Activated CD4-positive, alpha-beta T cell treated with anti-CD3 and anti-CD28 coated beads, Interleukin-2, amount 10 ng/mL, durations not matched to agents 7 days and 5 days (primary cell): ENCODE results near the gene VIL1. TPM values are rescaled to one million over a fixed set of nuclear protein-coding genes. Genes with fewer than 3 reads are reported as not detected.

Experiments used
- CTCF ChIA-PET: fragments of 350-600 bp; sonication (Branson Sonifier 250); formaldehyde crosslinking; loops from one replicate; lab custom pipeline; 2021; ENCODE audit warnings: antibody characterized with exemption; lab: Charles Lee
- POLR2A ChIA-PET: fragments of 350-600 bp; sonication (Branson Sonifier 250); formaldehyde crosslinking; loops from one replicate; lab custom pipeline; 2021; ENCODE audit warnings: antibody characterized with exemption; lab: Charles Lee
- DNase-seq: peaks from one replicate; pipeline ENCODE4 v3.0.0-alpha.2; 2020
- H3K27ac Mint-ChIP-seq: one replicate; pipeline ENCODE4 v1.8.0; 2021; ENCODE audit warnings: mild to moderate bottlenecking, moderate library complexity, mixed read lengths
- H3K27me3 Mint-ChIP-seq: one replicate; pipeline ENCODE4 v1.8.0; 2021; ENCODE audit warnings: mixed read lengths
- H3K36me3 Mint-ChIP-seq: one replicate; pipeline ENCODE4 v1.8.0; 2021; ENCODE audit warnings: low read depth, mixed read lengths
- H3K4me1 Mint-ChIP-seq: one replicate; pipeline ENCODE4 v1.8.0; 2021; ENCODE audit warnings: mixed read lengths
- H3K4me3 Mint-ChIP-seq: one replicate; pipeline ENCODE4 v1.8.0; 2021; ENCODE audit warnings: mild to moderate bottlenecking, moderate library complexity, mixed read lengths
- H3K9me3 Mint-ChIP-seq: one replicate; pipeline ENCODE4 v1.8.0; 2021; ENCODE audit warnings: mixed read lengths
- total RNA-seq, 2 experiments: library from RNA; stranded (reverse); gene quantifications; one replicate each; pipeline ENCODE4 v1.2.3, GENCODE V29; 2021

The VIL1 gene
- total RNA-seq, 2 experiments from 2014 or later, result 0.17 TPM; not detected in 1

DNA sequence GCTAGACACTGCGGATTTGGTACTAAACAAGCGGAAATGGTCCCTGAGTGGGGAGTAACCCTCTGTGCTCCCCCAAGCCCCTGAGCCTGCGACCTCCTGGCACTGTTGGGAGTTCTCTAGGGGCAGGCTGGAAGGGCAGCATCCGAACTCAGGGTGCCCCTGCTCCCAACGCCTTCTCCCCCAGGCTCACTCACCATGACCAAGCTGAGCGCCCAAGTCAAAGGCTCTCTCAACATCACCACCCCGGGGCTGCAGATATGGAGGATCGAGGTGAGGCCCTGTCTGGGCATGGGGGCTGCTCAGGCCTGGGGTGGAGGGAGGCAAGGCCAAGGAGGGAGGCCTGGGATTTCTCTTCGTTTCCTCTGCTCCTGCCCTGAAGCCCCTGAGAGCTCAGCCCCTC is 4.7 kb downstream of the VIL1 start:
- no peaks in the 10 kb centered on the region for H3K9me3 Mint-ChIP-seq
- no peaks in the 10 kb centered on the region for H3K4me1 Mint-ChIP-seq
- no peaks in the 10 kb centered on the region for H3K36me3 Mint-ChIP-seq
- POLR2A ChIA-PET, result no interaction called here
- no peak overlapping the region for H3K4me3 Mint-ChIP-seq
- no peak for DNase-seq
- no peak overlapping the region for H3K27ac Mint-ChIP-seq
- CTCF ChIA-PET, result no interaction called here
- no peaks in the 10 kb centered on the region for H3K27me3 Mint-ChIP-seq

DNA sequence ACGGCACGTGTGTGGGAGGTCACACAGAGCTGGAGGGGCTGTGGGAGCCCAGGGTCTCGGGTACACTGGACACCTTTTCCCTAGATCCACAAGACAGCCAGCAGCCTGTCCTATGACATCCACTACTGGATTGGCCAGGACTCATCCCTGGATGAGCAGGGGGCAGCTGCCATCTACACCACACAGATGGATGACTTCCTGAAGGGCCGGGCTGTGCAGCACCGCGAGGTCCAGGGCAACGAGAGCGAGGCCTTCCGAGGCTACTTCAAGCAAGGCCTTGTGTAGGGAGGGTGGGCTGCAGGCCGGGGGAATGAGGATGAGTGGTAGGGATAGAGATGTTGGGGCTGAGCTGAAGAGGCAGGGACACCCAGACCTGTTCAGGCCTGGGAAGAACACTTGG is 6.6 kb downstream of the VIL1 start:
- DNase-seq, result no peak
- H3K36me3 Mint-ChIP-seq, result no peaks in the 10 kb centered on the region
- H3K4me1 Mint-ChIP-seq, result peaks cover 9% of the 10 kb centered on the region
- ChIA-PET CTCF (no interaction called here), POLR2A (interaction anchor here (0.6 kb wide), 1 partner anchor 90 kb away, joined by 3 read pairs; no protein-coding TSS in a partner anchor)
- no peak overlapping the region for H3K4me3 Mint-ChIP-seq
- no peaks in the 10 kb centered on the region for H3K9me3 Mint-ChIP-seq
- no peak overlapping the region for H3K27ac Mint-ChIP-seq
- H3K27me3 Mint-ChIP-seq, result no peaks in the 10 kb centered on the region

DNA sequence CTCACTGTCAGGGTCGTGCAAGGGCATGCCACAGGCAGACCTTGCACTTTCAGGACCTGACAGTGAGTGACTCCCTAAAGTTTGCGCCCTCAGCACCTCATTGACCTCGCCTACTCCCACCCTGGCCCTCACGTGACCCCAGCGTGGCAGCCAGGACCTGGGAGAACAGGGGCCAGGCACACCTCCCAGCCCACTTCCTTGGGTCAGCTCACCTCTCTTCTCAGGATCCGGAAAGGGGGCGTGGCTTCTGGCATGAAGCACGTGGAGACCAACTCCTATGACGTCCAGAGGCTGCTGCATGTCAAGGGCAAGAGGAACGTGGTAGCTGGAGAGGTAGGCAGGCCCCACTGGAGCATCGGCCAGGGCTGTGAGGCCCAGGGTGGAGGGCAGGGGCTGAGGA is 8.8 kb downstream of the VIL1 start:
- Mint-ChIP-seq H3K4me3 (no peak overlapping the region), H3K36me3 (no peaks in the 10 kb centered on the region), H3K9me3 (no peaks in the 10 kb centered on the region), H3K27me3 (peaks cover 2% of the 10 kb centered on the region), H3K27ac (no peak overlapping the region), H3K4me1 (peaks cover 13% of the 10 kb centered on the region)
- POLR2A ChIA-PET, result interaction anchor here (0.7 kb wide), 1 partner anchor 39 kb away, joined by 5 read pairs; no protein-coding TSS in a partner anchor
- no peak for DNase-seq
- CTCF ChIA-PET, result interaction anchor here (0.6 to 1.1 kb wide), 2 partner anchors 13 to 134 kb away, joined by 3 read pairs; no protein-coding TSS in a partner anchor

DNA sequence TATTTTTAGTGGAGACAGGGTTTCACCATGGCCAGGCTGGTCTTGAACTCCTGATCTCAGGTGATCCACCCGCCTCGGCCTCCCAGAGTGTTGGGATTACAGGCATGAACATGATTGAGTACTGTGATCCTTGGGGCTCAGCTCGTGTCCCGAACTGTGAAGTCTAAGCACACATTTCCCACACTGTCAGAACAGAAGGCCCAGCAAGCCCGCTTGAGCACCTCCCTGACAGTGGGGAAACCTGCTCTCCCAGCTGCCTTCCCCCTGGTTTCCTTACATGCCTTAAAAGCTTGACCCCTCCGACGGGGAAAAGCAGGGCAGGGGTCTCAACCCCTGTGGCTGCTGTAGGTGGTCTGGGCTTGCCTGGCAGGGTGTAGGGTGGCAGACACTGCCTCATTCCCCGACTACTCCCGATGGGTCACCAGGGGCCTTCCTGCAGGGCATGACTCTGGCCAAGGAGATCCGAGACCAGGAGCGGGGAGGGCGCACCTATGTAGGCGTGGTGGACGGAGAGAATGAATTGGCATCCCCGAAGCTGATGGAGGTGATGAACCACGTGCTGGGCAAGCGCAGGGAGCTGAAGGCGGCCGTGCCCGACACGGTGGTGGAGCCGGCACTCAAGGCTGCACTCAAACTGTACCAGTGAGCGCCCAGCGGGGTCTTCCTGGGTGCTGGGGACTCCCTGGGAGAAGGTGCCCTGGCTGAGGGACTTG is 10.1 kb downstream of the VIL1 start:
- CTCF ChIA-PET, result interaction anchor here (1.8 kb wide), 1 partner anchor 15 kb away, joined by 7 read pairs; no protein-coding TSS in a partner anchor
- no peak overlapping the region for H3K27ac Mint-ChIP-seq
- DNase-seq, result no peak
- POLR2A ChIA-PET, result no interaction called here
- H3K27me3 Mint-ChIP-seq, result peaks cover 2% of the 10 kb centered on the region
- no peaks in the 10 kb centered on the region for H3K9me3 Mint-ChIP-seq
- no peaks in the 10 kb centered on the region for H3K36me3 Mint-ChIP-seq
- H3K4me3 Mint-ChIP-seq, result no peak overlapping the region
- peaks cover 13% of the 10 kb centered on the region for H3K4me1 Mint-ChIP-seq

DNA sequence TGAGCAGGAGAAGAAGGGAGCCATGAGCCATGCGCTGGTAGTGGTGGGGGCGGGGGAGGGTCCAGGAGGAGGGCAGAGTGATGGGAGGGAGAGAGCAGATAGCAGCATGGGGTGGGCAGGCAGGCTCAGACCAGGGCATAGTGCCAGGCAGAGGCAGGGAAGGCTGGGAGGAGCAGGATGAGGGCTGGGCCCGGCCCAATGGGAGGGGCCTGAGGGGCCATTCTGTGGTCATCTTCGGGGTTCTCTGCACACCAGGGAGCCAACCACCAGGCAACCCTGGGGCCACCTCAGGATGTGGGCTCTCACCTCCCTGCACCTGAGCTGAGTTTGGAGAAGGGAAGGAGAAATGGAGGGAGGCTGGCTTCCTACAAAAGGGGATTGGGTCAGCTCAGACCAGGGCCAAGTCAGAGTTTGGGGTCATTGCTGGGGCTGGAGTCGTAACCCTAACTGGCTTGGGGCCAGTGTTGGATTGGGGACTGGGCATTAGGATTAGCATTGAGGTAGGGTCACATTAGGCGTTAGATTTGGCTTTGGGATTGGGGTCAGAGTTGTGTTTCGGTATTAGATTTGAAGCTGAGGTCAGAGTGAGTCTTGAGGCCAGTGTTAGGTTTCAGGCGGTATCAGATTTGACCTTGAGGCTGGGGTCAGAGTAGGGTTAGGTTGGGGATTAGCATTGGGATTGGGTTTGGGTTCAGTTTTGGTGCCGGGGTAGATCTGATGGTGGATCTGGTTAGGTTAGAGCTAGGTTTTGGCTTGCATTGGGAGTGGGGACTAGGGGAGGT is 11.2 kb downstream of the VIL1 start:
- DNase-seq, result no peak
- POLR2A ChIA-PET, result no interaction called here
- H3K36me3 Mint-ChIP-seq, result no peaks in the 10 kb centered on the region
- peak overlapping the region; percentile 9 for H3K27ac Mint-ChIP-seq
- H3K4me1 Mint-ChIP-seq, result peaks cover 13% of the 10 kb centered on the region
- CTCF ChIA-PET, result interaction anchor here (0.6 to 1.8 kb wide), 9 partner anchors 8 to 218 kb away, joined by 3 to 7 read pairs (median 3); no protein-coding TSS in a partner anchor
- no peak overlapping the region for H3K4me3 Mint-ChIP-seq
- no peaks in the 10 kb centered on the region for H3K9me3 Mint-ChIP-seq
- peaks cover 2% of the 10 kb centered on the region for H3K27me3 Mint-ChIP-seq

DNA sequence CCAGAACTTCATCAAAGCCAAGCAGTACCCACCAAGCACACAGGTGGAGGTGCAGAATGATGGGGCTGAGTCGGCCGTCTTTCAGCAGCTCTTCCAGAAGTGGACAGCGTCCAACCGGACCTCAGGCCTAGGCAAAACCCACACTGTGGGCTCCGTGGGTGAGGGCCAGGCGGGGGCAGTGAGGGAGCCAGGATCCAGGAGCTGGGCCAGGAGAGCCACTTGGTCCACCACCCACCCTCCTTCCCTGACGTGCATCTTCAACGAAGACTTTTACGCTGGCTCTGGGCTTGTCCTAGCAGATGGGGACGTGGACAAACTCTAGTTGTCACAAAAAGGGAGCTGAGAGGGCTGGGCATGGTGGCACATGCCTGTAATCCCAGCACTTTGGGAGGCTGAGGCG is 11.8 kb downstream of the VIL1 start:
- ChIA-PET POLR2A (interaction anchor here (0.6 kb wide), 1 partner anchor 23 kb away, joined by 3 read pairs; no protein-coding TSS in a partner anchor), CTCF (interaction anchor here (0.6 to 2.3 kb wide), 11 partner anchors 9 to 218 kb away, joined by 3 to 7 read pairs (median 3); no protein-coding TSS in a partner anchor)
- H3K9me3 Mint-ChIP-seq, result no peaks in the 10 kb centered on the region
- no peak for DNase-seq
- H3K27ac Mint-ChIP-seq, result no peak overlapping the region
- peaks cover 13% of the 10 kb centered on the region for H3K4me1 Mint-ChIP-seq
- no peak overlapping the region for H3K4me3 Mint-ChIP-seq
- peaks cover 2% of the 10 kb centered on the region for H3K27me3 Mint-ChIP-seq
- no peaks in the 10 kb centered on the region for H3K36me3 Mint-ChIP-seq

DNA sequence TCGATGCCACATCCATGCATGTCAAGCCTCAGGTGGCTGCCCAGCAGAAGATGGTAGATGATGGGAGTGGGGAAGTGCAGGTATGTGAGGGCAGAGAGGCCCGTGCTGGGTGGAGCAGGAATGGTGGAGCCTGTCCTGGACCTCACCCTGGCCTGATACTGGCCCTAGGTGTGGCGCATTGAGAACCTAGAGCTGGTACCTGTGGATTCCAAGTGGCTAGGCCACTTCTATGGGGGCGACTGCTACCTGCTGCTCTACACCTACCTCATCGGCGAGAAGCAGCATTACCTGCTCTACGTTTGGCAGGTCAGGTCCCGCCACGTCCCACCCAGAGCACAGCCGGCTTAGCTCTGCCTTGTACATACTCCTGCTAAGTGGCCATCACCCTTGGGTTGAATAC is 13.0 kb downstream of the VIL1 start:
- peaks cover 13% of the 10 kb centered on the region for H3K4me1 Mint-ChIP-seq
- DNase-seq, result no peak
- ChIA-PET POLR2A (no interaction called here), CTCF (interaction anchor here (1.0 to 2.3 kb wide), 2 partner anchors 10 to 25 kb away, joined by 3 to 5 read pairs; no protein-coding TSS in a partner anchor)
- H3K27me3 Mint-ChIP-seq, result peaks cover 2% of the 10 kb centered on the region
- H3K9me3 Mint-ChIP-seq, result no peaks in the 10 kb centered on the region
- no peak overlapping the region for H3K27ac Mint-ChIP-seq
- no peak overlapping the region for H3K4me3 Mint-ChIP-seq
- H3K36me3 Mint-ChIP-seq, result no peaks in the 10 kb centered on the region

DNA sequence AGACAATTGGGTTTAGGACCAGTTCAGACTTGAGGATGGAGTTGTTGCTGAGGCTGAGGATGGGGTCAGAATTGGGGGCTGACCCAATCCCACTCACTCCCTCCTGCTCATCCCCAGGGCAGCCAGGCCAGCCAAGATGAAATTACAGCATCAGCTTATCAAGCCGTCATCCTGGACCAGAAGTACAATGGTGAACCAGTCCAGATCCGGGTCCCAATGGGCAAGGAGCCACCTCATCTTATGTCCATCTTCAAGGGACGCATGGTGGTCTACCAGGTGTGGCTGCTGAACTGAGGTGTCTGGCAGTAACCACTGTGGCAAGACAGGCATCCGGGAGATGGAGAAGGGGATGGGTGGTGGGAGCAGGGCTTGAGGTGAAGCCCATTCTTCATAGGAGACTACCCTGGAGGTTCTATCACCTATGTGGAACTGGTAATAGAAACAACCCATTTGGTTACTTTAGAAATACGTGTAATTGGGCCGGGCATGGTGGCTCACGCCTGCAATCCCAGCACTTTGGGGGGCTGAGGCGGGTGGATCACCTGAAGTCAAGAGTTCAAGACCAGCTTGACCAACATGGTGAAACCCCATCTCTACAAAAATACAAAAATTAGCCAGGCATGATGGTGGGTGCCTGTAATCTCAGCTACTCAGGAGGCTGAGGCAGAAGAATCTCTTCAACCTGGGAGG is 13.9 kb downstream of the VIL1 start:
- CTCF ChIA-PET, result interaction anchor here (2.3 kb wide), 1 partner anchor 9 kb away, joined by 5 read pairs; no protein-coding TSS in a partner anchor
- no peaks in the 10 kb centered on the region for H3K9me3 Mint-ChIP-seq
- no peak overlapping the region for H3K27ac Mint-ChIP-seq
- H3K27me3 Mint-ChIP-seq, result peaks cover 2% of the 10 kb centered on the region
- H3K4me1 Mint-ChIP-seq, result peaks cover 13% of the 10 kb centered on the region
- POLR2A ChIA-PET, result no interaction called here
- H3K4me3 Mint-ChIP-seq, result no peak overlapping the region
- no peaks in the 10 kb centered on the region for H3K36me3 Mint-ChIP-seq
- no peak for DNase-seq

DNA sequence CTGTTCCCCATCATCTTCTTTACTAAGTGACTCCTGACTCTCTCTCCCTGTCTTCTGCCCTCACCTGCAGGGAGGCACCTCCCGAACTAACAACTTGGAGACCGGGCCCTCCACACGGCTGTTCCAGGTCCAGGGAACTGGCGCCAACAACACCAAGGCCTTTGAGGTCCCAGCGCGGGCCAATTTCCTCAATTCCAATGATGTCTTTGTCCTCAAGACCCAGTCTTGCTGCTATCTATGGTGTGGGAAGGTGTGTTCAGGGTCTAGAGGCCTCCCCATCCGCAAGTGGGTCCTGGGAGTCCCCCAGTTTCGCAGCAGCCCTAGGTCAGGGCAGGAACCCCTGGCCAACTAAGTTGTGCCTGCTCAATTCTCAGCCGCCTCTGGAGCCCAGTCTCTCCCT is 15.5 kb downstream of the VIL1 start:
- H3K4me3 Mint-ChIP-seq, result no peak overlapping the region
- H3K27me3 Mint-ChIP-seq, result peaks cover 2% of the 10 kb centered on the region
- H3K27ac Mint-ChIP-seq, result no peak overlapping the region
- H3K4me1 Mint-ChIP-seq, result peaks cover 13% of the 10 kb centered on the region
- CTCF ChIA-PET, result interaction anchor here (0.6 kb wide), 1 partner anchor 10 kb away, joined by 3 read pairs; no protein-coding TSS in a partner anchor
- POLR2A ChIA-PET, result no interaction called here
- no peak for DNase-seq
- H3K36me3 Mint-ChIP-seq, result no peaks in the 10 kb centered on the region
- no peaks in the 10 kb centered on the region for H3K9me3 Mint-ChIP-seq

DNA sequence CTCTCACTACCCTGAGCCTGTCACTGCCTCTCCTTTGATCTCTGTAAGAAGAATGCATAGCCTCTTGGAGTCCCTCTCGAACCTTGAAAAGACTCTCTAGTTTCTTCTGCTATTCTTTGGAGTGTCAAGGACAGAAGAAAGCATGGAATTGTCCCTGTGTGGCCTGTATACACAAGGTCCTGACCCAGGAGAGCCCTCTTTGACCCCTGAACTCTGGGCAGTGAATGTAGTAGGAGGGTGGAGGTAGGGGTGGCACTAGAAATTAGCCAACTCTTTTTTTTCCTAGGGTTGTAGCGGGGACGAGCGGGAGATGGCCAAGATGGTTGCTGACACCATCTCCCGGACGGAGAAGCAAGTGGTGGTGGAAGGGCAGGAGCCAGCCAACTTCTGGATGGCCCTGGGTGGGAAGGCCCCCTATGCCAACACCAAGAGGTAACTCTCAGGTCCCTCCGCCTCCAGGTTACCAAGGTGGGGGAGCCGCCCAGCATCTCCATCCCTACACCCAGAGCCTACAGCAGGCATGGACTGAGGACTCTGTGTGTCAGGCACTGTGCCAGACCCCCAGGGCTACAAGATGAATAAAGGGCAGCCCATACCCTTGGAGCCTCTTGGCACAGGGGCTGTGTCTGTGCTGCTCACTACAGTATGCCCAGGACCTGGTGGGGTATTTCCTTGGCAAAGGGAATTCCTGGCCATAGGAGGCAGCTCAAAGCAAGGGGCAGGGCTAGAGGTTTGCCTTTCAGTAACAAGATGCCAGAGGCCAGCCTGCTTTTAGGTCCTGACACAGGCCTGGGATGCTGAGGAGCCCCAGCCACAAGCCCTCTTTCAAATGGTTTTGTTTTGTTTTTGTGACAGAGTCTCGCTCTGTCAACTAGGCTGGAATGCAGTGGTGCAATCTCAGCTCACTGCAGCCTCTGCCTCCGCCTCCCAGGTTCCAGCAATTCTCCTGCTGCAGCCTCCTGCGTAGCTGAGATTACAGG is 16.4 kb downstream of the VIL1 start:
- ChIA-PET POLR2A (no interaction called here), CTCF (no interaction called here)
- Mint-ChIP-seq H3K27me3 (peaks cover 2% of the 10 kb centered on the region), H3K4me1 (peaks cover 6% of the 10 kb centered on the region), H3K36me3 (no peaks in the 10 kb centered on the region), H3K4me3 (no peak overlapping the region), H3K27ac (no peak overlapping the region), H3K9me3 (no peaks in the 10 kb centered on the region)
- DNase-seq, result no peak

DNA sequence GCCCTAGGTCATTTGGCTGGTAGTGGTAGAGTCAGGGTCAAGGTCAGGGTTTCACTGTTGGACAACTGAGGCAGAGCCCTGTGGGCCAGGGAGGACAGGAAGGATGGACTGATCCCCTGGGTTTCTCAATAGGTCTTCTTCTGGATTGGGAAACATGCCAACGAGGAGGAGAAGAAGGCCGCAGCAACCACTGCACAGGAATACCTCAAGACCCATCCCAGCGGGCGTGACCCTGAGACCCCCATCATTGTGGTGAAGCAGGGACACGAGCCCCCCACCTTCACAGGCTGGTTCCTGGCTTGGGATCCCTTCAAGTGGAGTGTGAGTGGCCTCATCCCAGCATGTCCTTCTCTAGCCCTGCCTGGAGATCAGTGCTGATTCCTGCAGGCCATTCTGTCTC is 18.1 kb downstream of the VIL1 start:
- peaks cover 2% of the 10 kb centered on the region for H3K36me3 Mint-ChIP-seq
- H3K27ac Mint-ChIP-seq, result no peak overlapping the region
- peaks cover 4% of the 10 kb centered on the region for H3K4me1 Mint-ChIP-seq
- POLR2A ChIA-PET, result no interaction called here
- no peak for DNase-seq
- peaks cover 2% of the 10 kb centered on the region for H3K27me3 Mint-ChIP-seq
- CTCF ChIA-PET, result no interaction called here
- H3K9me3 Mint-ChIP-seq, result no peaks in the 10 kb centered on the region
- no peak overlapping the region for H3K4me3 Mint-ChIP-seq

DNA sequence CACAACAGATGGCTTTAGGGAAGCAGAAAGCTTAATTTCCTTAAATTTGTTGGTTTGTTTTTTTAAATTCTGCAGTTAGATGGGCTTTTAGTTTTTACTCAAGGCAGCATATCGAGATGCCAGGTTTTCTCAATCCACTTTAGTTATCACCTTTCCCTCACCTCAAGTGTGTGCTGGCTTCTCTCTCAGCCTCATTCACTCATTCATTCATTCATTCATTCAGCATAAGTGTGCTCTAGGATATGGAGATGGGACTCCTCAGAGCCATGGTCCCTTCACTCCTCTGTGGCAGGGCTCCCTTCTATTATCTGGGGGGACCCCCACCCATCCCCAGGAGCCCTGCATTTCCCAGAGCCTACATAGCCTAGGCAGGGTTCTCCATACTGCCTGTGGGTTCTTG is 19.0 kb downstream of the VIL1 start:
- peaks cover 2% of the 10 kb centered on the region for H3K36me3 Mint-ChIP-seq
- no peaks in the 10 kb centered on the region for H3K9me3 Mint-ChIP-seq
- CTCF ChIA-PET, result no interaction called here
- no peak overlapping the region for H3K27ac Mint-ChIP-seq
- H3K4me1 Mint-ChIP-seq, result no peaks in the 10 kb centered on the region
- no peaks in the 10 kb centered on the region for H3K27me3 Mint-ChIP-seq
- DNase-seq, result no peak
- POLR2A ChIA-PET, result no interaction called here
- H3K4me3 Mint-ChIP-seq, result no peak overlapping the region
